Measurements from ENCODE around the gene MAP3K8. TPM values are rescaled to one million over a fixed set of nuclear protein-coding genes. Genes with fewer than 3 reads are reported as not detected.
A peak's percentile ranks its signal among the peaks of the same experiment; 100 is the strongest.

MAP3K8 gene
- total RNA-seq, 2 donors from 2014 or later = 10.2 to 11.7 TPM

DNA sequence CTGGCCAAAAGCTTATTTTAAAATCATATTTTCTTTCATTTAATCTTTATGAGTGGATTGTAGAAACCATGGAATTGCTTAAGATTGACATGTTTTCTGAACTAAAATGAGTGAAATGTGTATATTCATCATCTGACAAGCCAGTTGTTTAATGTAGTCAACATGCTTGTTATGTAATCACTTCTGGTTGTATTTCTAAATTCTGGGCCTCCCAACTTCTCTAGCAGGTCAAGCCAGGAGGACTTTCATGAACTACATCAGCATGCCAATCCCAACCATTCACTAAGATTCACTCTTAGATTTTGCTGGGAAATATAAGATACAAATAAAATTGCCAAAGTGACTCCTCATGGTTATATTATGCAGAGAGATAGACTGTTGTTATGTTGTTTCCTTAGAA is 21.1 kb upstream of the MAP3K8 start:
- no peak for DNase-seq
- H3K4me1 Mint-ChIP-seq = no peaks in the 10 kb centered on the region
- TF ChIP-seq, protein P1, sequence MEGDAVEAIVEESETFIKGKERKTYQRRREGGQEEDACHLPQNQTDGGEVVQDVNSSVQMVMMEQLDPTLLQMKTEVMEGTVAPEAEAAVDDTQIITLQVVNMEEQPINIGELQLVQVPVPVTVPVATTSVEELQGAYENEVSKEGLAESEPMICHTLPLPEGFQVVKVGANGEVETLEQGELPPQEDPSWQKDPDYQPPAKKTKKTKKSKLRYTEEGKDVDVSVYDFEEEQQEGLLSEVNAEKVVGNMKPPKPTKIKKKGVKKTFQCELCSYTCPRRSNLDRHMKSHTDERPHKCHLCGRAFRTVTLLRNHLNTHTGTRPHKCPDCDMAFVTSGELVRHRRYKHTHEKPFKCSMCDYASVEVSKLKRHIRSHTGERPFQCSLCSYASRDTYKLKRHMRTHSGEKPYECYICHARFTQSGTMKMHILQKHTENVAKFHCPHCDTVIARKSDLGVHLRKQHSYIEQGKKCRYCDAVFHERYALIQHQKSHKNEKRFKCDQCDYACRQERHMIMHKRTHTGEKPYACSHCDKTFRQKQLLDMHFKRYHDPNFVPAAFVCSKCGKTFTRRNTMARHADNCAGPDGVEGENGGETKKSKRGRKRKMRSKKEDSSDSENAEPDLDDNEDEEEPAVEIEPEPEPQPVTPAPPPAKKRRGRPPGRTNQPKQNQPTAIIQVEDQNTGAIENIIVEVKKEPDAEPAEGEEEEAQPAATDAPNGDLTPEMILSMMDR (conservative IDR thresholded peaks at IDR 0.05) = no peak
- Histone ChIP-seq H3K27ac (ENCODE audit: low read depth, low read length) (no peak overlapping the region), H3K36me3 (ENCODE audit: control insufficient read depth, insufficient read depth, low read length) (no peaks in the 10 kb centered on the region), H3K27me3 (ENCODE audit: control insufficient read depth, insufficient read depth, low read length, poor library complexity, severe bottlenecking) (no peaks in the 10 kb centered on the region), H3K4me1 (ENCODE audit: control insufficient read depth, insufficient read depth, low read length) (no peaks in the 10 kb centered on the region), H3K4me3 (ENCODE audit: low read length) (no peak overlapping the region), H3K9ac (ENCODE audit: extremely low read depth, low read length, poor library complexity, severe bottlenecking) (no peak overlapping the region), H3K9me3 (ENCODE audit: control insufficient read depth, low read length) (no peaks in the 10 kb centered on the region)
- H3K36me3 Mint-ChIP-seq (ENCODE audit: low read depth) = no peaks in the 10 kb centered on the region
- no peak overlapping the region for H3K27ac Mint-ChIP-seq
- H3K9me3 Mint-ChIP-seq = no peaks in the 10 kb centered on the region
- H3K27me3 Mint-ChIP-seq (ENCODE audit: insufficient read depth) = no peaks in the 10 kb centered on the region
- H3K4me3 Mint-ChIP-seq = no peak overlapping the region

- no peaks in the 10 kb centered on the region for H3K36me3 Mint-ChIP-seq (ENCODE audit: low read depth)
- H3K4me3 ChIP-seq (ENCODE audit: low read length) = no peak overlapping the region
- H3K9ac ChIP-seq (ENCODE audit: extremely low read depth, low read length, poor library complexity, severe bottlenecking) = no peak overlapping the region
- WGBS, 2 experiments (ENCODE audit: insufficient coverage in 1 of 2, insufficient read length in 1 of 2) = 33 to 50% methylated on average over 1 to 3 of the region's 3 CpGs
- H3K9me3 Mint-ChIP-seq = no peaks in the 10 kb centered on the region
- no peak for DNase-seq
- H3K4me3 Mint-ChIP-seq = no peak overlapping the region
- H3K27ac ChIP-seq (ENCODE audit: low read depth, low read length) = no peak overlapping the region
- peaks cover 7% of the 10 kb centered on the region for H3K4me1 Mint-ChIP-seq
- no peak overlapping the region for H3K27ac Mint-ChIP-seq
- no peaks in the 10 kb centered on the region for H3K27me3 Mint-ChIP-seq (ENCODE audit: insufficient read depth)
- H3K27me3 ChIP-seq (ENCODE audit: control insufficient read depth, insufficient read depth, low read length, poor library complexity, severe bottlenecking) = no peaks in the 10 kb centered on the region
- no peaks in the 10 kb centered on the region for H3K9me3 ChIP-seq (ENCODE audit: control insufficient read depth, low read length)
- TF ChIP-seq, protein P1 (conservative IDR thresholded peaks at IDR 0.05) = peak; percentile 80
- H3K4me1 ChIP-seq (ENCODE audit: control insufficient read depth, insufficient read depth, low read length) = no peaks in the 10 kb centered on the region
- H3K36me3 ChIP-seq (ENCODE audit: control insufficient read depth, insufficient read depth, low read length) = no peaks in the 10 kb centered on the region
These were observed 19.9 kb upstream of the MAP3K8 start for GRCh38 chr10:30413996-30414576.

DNA sequence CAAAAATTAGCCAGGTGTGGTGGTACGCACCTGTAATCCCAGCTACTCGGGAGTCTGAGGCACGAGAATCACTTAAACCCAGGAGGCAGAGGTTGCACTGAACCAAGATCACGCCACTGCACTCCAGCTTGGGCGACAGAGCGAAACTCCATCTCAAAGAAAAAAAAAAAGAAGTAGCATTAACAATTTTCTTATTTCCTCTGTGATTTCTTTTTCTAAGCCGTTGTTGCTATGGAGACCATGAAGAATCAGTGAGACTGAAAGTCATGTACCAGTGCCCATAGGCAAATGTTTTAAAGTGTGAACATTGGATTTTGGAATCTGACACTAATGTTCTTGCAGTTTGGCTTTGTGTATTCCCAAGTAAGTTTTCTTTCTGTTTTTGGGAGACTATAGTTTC is 18.4 kb upstream of the MAP3K8 start:
- WGBS, 2 experiments (ENCODE audit: insufficient coverage in 1 of 2, insufficient read length in 1 of 2) = 92 to 96% methylated on average over 7 of the region's 7 CpGs
- no peaks in the 10 kb centered on the region for H3K27me3 Mint-ChIP-seq (ENCODE audit: insufficient read depth)
- H3K9me3 Mint-ChIP-seq = no peaks in the 10 kb centered on the region
- TF ChIP-seq, protein P1 (conservative IDR thresholded peaks at IDR 0.05) = no peak
- no peak overlapping the region for H3K27ac ChIP-seq (ENCODE audit: low read depth, low read length)
- no peak overlapping the region for H3K9ac ChIP-seq (ENCODE audit: extremely low read depth, low read length, poor library complexity, severe bottlenecking)
- H3K4me1 Mint-ChIP-seq = peaks cover 9% of the 10 kb centered on the region
- H3K27ac Mint-ChIP-seq = no peak overlapping the region
- no peaks in the 10 kb centered on the region for H3K27me3 ChIP-seq (ENCODE audit: control insufficient read depth, insufficient read depth, low read length, poor library complexity, severe bottlenecking)
- H3K4me3 Mint-ChIP-seq = no peak overlapping the region
- no peaks in the 10 kb centered on the region for H3K36me3 ChIP-seq (ENCODE audit: control insufficient read depth, insufficient read depth, low read length)
- H3K9me3 ChIP-seq (ENCODE audit: control insufficient read depth, low read length) = no peaks in the 10 kb centered on the region
- no peaks in the 10 kb centered on the region for H3K36me3 Mint-ChIP-seq (ENCODE audit: low read depth)
- H3K4me3 ChIP-seq (ENCODE audit: low read length) = no peak overlapping the region
- no peak for DNase-seq
- no peaks in the 10 kb centered on the region for H3K4me1 ChIP-seq (ENCODE audit: control insufficient read depth, insufficient read depth, low read length)
